ENCODE results near the gene DAB1.
"Not testable (repeated sequence)": the region's sequence is repeated elsewhere in the genome, so short reads cannot be mapped to it uniquely, and the experiment has no call there.

Gene DAB1

GRCh38 chr1:57089855-57090254 is 334.0 kb downstream of the DAB1 start:
- no peaks in the 10 kb centered on the region for H3K36me3 ChIP-seq
- H3K27me3 ChIP-seq, result no peaks in the 10 kb centered on the region
- no peak for TF ChIP-seq CTCF (IDR thresholded peaks at IDR 0.05)
- H3K4me3 ChIP-seq, result no peak overlapping the region
- no peaks in the 10 kb centered on the region for H3K9me3 ChIP-seq
- intact Hi-C loops (cut with DNase I; ENCODE audit: low total_unique reads), result no loop called here
- DNase-seq, result no peak
- H3K4me1 ChIP-seq, result peaks cover 0 to 4% (median 0%) of the 10 kb centered on the region in 4 donors
- no peak overlapping the region for H3K27ac ChIP-seq

GRCh38 chr1:57089221-57089620 is 334.6 kb downstream of the DAB1 start:
- Histone ChIP-seq H3K4me1 (peaks cover 0 to 8% (median 0%) of the 10 kb centered on the region in 4 donors), H3K9me3 (no peaks in the 10 kb centered on the region), H3K27ac (no peak overlapping the region), H3K36me3 (no peaks in the 10 kb centered on the region), H3K4me3 (no peak overlapping the region), H3K27me3 (no peaks in the 10 kb centered on the region)
- TF ChIP-seq CTCF (IDR thresholded peaks at IDR 0.05), result no peak
- no peak for DNase-seq
- intact Hi-C loops (cut with DNase I; ENCODE audit: low total_unique reads), result no loop called here

GRCh38 chr1:57088653-57089052 is 335.2 kb downstream of the DAB1 start:
- H3K36me3 ChIP-seq, result no peaks in the 10 kb centered on the region
- TF ChIP-seq CTCF (IDR thresholded peaks at IDR 0.05), result no peak
- no peak for DNase-seq
- H3K27me3 ChIP-seq, result no peaks in the 10 kb centered on the region
- no peaks in the 10 kb centered on the region for H3K9me3 ChIP-seq
- H3K4me1 ChIP-seq, result peaks cover 0 to 14% (median 0%) of the 10 kb centered on the region in 4 donors
- H3K4me3 ChIP-seq, result no peak overlapping the region
- intact Hi-C loops (cut with DNase I; ENCODE audit: low total_unique reads), result no loop called here
- no peak overlapping the region for H3K27ac ChIP-seq

- H3K4me3 ChIP-seq; H3K9me3 ChIP-seq; DNase-seq; H3K27ac ChIP-seq; H3K36me3 ChIP-seq; H3K27me3 ChIP-seq; intact Hi-C loops (cut with DNase I; ENCODE audit: low total_unique reads): not testable (repeated sequence)
- peaks cover 0 to 24% (median 2%) of the 10 kb centered on the region in 4 donors for H3K4me1 ChIP-seq
These were observed 336.2 kb downstream of the DAB1 start for GRCh38 chr1:57087660-57088059.

- DNase-seq, result no peak
These were observed 337.7 kb downstream of the DAB1 start for GRCh38 chr1:57086154-57086553.

GRCh38 chr1:57084701-57085100 is 339.2 kb downstream of the DAB1 start:
- Histone ChIP-seq H3K4me1 (peaks cover 0 to 32% (median 2%) of the 10 kb centered on the region in 4 donors), H3K27ac (no peak overlapping the region), H3K36me3 (no peaks in the 10 kb centered on the region), H3K4me3 (no peak overlapping the region), H3K9me3 (no peaks in the 10 kb centered on the region), H3K27me3 (no peaks in the 10 kb centered on the region)
- no peak for DNase-seq
- TF ChIP-seq CTCF (IDR thresholded peaks at IDR 0.05), result no peak
- intact Hi-C loops (cut with DNase I; ENCODE audit: low total_unique reads), result no loop called here

More at GRCh38 chr1:57086154-57086553, 337.7 kb downstream of the DAB1 start:
- intact Hi-C loops (cut with DNase I; ENCODE audit: low total_unique reads), result no loop called here
- Histone ChIP-seq H3K4me3 (no peak overlapping the region), H3K27me3 (no peaks in the 10 kb centered on the region), H3K4me1 (peaks cover 0 to 32% (median 2%) of the 10 kb centered on the region in 4 donors), H3K36me3 (no peaks in the 10 kb centered on the region), H3K27ac (no peak overlapping the region), H3K9me3 (no peaks in the 10 kb centered on the region)
- TF ChIP-seq CTCF (IDR thresholded peaks at IDR 0.05), result no peak

Data from tibial artery (tissue), 4 donors.